HG02642 (cell line): Measurements from ENCODE around the gene BCAP31.
A peak's percentile ranks its signal among the peaks of the same experiment; 100 is the strongest.
"Not testable (repeated sequence)": the region's sequence is repeated elsewhere in the genome, so short reads cannot be mapped to it uniquely, and the experiment has no call there.

Experiments used
- ATAC-seq: cut with Tn5 transposase; IDR thresholded peaks from one replicate; pipeline ENCODE4 v1.9.1; 2021; ENCODE audit warnings: mild to moderate bottlenecking; ENCODE audit not compliant: unreplicated experiment, poor library complexity

The BCAP31 gene

DNA sequence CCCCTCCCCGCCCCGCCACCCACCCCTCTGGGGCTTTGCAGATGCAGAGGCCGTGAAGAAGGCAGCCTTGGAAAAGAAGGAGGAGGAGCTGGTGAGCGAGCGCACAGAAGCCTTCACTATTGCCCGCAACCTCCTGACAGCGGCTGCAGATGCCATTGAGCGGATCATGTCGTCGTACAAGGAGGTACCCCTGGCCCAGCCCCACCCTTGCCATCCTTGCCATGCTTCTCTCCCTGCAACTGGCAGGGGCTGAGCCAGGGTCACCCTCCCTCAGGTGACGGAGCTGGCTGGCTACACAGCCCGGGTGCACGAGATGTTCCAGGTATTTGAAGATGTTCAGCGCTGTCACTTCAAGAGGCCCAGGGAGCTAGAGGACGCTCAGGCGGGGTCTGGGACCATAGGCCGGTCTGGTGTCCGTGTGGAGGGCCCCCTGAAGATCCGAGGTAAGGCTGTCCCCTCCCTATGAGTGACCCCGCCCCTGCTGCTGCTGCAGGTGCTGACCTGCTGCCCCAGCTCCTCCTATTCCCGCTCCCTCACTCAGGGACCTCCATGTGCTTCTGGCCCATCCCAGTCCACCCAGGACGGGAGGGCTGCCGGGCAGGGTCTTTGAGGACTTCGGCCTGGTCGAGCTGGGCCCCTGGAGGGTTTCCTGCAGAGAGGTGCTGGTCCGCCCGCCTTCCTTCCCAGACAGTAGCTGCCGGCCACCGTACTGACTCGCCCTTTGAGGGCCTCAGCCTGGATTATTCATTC lies 12.1 kb upstream of the BCAP31 start:
- no peak for ATAC-seq

DNA sequence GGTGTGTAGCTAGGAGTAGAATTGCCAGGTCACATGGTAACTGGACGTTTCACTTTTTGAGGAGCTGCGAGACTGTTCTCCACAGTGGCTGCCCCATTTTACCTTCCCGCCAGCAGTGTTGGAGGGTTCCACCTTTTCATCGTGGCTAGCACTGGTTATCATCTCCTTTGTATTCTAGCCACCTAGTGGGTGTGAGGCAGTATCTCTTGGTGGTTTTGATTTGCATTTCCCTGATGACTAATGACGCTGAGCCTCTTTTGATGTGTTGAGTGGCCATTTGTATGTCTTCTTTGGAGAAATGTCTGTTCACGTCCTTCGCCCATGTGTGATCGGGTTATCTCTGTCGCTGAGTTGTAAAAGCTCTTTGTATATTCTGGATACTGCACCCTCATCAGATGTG lies 11.1 kb upstream of the BCAP31 start:
- ATAC-seq: no peak

DNA sequence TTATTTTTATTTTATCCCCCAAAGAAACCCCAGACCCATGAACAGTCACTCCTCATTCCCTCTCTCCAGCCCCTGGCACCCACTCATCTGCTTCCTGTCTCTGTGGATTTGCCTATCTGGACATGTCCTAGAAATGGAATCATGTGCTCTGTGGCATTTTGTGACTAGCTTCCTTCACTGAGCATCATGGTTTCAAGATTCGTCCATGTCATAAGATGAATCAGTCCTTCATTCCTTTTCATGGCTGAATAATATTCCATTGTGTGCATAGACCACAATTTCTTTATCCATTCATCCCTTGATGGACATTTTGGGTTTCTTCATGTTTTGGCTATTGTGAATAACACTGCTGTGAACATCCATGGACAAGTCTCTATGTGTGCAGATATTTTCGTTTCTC lies 10.7 kb upstream of the BCAP31 start:
- ATAC-seq: no peak

GRCh38 chrX:153733651-153734240 lies 9.6 kb upstream of the BCAP31 start:
- no peak for ATAC-seq

GRCh38 chrX:153732401-153732800 lies 8.2 kb upstream of the BCAP31 start:
- ATAC-seq: no peak

DNA sequence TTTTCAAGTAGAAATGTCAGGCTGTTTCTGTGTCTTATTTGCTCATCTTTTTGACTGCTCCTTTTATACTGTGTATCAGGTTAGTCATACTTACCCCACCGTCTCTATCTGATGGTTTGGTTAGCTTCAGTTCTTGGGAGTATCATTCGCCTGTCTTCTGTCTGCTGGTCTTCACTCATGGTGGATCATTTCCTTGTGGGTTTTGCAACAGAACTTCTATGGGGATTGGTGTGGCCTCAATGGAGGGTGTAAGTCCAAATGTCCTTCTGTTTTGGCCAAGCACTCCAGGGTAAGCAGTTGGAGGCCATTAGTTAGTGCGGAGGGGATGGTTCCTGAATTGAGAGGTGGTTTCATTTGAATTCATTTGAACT lies 7.6 kb upstream of the BCAP31 start:
- ATAC-seq: no peak

DNA sequence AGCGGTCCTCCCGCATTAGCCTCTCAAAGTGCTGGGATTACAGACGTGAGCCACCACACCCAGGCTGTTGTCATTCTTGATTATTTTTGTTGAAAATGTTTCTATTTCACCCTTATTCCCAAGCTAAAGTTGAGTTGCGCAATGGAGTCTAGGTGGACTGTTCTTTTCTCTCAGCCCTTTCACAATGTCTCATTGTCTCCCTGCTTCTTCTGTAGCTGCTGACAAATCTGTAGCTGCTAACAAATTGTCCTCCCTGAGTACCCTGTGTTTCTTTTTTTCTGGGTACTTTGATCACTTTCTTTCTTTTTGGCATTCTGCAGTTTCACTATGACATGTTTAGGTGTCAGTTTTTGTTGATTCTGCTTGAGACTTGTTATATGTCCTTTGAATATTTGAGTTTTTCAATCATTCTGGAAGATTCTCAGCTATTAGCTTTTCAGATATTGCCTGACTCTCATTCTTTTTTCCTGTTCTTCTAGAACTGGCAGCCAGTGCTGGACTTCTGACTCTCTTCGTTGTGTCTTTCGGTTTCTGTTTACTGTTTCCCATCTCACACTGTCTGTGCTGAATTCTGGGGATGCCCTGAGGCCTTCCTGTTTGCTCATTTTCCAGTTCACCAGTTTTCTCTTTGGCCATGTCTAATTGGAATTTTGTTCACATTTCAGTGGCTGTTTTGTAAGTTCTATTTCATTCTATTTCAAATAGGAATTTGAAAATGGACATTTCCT lies 7.1 kb upstream of the BCAP31 start:
- ATAC-seq: no peak

DNA sequence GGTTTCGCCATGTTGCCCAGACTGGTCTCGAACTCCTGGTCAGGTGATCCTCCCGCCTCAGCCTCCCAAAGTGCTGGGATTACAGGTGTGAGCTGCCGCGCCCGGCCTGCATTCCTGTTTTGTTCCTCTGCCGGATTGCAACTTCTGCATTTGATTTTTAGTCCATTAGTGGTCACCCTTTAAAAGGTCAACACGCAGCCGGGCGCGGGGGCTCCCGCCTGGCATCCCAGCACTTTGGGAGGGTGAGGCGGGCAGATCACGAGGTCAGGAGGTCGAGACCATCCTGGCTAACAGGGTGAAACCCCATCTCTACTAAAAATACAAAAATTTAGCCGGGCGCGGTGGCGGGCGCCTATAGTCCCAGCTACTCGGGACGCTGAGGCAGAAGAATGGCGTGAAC lies 5.9 kb upstream of the BCAP31 start:
- ATAC-seq: not testable (repeated sequence)

DNA sequence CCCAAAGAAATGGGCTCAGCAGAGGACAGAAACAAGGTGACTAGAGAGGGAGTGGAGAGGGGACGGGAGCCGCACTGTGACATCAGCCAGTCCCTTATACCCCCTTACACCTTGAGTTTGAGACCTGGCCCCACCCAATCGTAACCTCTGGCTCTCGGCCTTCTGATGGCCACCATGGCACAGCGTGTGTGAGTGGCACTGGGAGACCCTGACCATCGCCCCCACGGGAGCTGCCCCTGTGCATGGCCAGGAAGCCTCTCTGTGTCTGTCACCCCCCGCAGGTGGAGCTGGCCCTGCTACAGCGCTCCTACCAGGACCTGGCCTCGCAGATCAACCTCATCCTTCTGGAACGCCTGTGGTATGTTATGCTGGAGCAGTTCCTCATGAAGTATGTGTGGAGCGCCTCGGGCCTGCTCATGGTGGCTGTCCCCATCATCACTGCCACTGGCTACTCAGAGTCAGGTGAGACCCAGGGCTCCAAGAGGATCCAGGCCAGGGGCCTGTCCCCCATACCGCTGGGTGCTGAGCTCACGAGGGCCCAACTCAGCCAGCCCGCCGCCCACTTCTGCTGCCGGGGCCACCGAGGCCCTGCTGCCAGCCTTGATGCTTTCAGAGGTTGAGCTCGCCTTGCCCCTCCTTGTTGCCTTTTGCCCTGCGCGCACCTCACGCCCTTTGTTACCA lies 4.9 kb upstream of the BCAP31 start:
- no peak for ATAC-seq

DNA sequence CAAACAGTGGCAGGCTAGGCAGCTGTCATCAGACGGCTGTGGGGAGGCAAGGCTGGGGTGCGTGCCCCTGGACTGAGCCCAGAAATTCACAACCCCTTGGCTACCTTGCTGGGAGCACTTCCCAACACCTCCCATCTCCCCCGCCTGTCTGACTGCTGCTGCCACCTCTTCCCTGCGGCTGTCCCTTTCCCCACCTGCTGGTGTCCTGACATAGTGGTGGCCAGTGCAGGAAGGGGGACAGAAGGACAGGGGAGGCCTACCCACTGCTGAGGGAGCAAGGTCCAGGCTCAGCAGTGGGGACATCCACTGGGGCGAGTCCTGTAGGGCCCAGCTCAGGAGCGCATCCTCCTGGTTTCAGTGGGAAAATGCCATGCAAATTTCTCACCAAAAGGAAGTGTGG lies 3.9 kb upstream of the BCAP31 start:
- no peak for ATAC-seq

GRCh38 chrX:153727123-153727931 lies 3.1 kb upstream of the BCAP31 start:
- ATAC-seq: no peak

DNA sequence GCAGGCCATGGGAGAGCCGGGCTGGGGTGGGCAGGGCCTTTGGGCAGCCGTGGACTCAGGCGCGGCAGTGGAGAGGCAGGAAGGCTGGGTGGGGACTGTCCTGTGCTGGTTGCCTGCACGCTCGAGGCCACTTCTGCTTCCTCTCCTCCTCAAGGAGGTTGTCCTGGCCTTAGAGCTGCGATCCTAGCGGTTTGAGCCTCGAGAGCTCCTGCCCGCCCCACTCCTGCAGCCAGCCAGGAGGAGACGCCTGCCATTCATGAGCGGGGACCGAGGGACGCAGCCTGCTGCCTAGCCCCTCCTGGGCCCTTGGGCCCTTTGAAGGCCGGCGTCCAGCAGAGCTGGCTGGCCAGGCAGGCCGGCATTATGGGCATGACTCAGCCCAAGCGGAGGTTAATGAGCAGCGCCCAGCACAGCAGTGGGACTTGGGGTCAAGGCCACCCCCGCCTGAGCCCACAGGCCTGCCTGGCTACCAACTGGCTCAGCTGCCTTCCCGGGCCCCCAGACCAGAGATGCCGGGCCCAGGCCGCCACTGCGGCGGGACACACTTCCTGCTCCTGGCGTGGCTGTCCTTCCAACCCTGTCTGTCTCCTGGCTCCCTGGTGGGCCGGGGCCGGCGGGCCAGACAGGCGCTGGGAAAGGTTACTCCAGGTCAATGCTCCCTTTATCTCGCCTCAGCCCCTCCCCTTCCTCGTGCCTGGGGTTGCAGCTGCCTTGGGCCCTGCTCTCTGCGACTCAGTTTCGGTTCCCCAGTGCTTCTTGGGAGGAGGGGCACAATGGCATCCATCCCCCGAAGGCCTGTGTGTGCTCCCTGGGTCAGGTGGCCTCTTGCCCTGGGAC lies 2.3 kb upstream of the BCAP31 start:
- peak; percentile 41 for ATAC-seq

- ATAC-seq: no peak
Observed at GRCh38 chrX:153725832-153726285, 1.7 kb upstream of the BCAP31 start.

GRCh38 chrX:153725039-153725831 lies 1.0 kb upstream of the BCAP31 start:
- ATAC-seq: no peak

GRCh38 chrX:153723351-153724251 lies 586 bp downstream of the BCAP31 start:
- ATAC-seq: peak; percentile 33

DNA sequence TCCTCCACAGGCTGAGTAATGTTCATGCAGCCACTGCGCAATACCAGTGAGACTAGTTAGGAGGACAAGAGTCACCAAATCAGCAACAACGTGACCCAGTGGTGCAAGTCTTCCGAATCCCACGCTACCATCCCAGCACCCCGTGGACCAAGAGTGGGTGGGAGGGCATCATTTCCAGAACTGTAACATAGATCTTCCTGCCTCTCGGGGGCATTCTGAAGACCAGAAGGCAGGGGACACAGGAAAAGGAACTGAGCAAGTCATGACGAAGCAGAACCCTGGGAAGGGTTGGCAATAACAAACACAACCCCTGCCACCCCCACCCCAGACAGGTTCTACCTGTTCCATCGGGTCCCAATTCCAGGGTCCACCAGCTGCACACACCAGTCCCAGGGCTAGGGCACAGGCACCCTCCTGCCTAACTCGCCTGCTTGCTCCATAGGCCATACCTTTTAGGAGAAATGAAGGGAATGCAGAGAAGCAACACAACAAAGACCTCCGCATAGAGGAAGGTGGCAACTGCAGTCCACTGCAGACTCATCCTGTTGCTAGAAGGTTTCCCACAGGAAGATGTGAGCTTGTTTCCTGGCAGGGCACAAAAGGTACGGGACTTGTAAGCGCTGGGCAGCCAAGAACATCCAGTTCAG lies 1.4 kb downstream of the BCAP31 start:
- ATAC-seq: no peak

DNA sequence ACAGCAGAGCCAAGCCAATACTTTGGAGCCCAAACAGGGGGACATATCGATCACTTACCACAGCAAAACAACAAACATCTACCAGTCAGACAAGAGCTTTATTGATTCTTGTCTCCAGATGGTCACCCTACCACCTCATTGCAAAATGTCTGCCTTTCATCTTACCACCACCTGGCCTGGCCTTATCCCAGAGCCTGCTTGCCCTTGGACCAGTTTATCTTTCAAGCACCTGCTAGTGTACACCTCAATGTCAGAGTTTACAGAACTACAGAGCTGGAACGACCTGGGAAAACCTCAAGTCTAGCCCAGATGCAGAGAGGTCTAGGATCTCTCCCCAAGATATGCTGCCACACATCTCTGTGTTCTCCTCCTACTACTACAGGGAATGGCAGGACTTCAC lies 4.5 kb downstream of the BCAP31 start:
- ATAC-seq: no peak
